Skin epidermis (tissue), 12 donors: ENCODE results near the gene PLCD4.

Source experiments
- H3K27ac ChIP-seq, 21 experiments: fragments of 200-600 bp; sonication (generic) in 11 of 21; one replicate each; pipeline ENCODE4 v1.5.0; 2020; ENCODE audit warnings: mild to moderate bottlenecking in 3 of 21, inconsistent platforms in 2 of 21, moderate library complexity in 2 of 21
- H3K4me3 ChIP-seq, 7 experiments: fragments of 200-600 bp; sonication (generic) in 2 of 7; one replicate each; pipeline ENCODE4 v1.5.0; 2020; ENCODE audit warnings: inconsistent platforms in 2 of 7, mild to moderate bottlenecking in 2 of 7, moderate library complexity in 1 of 7

The PLCD4 gene

GRCh38 chr2:218607436-218608115 lies at the start of gene PLCD4:
Gene PLCD4 (plus strand): TSS chr2:218607899. CDS start chr2:218615740, 7,841 bp downstream.
- Histone ChIP-seq H3K27ac (peak within 1 kb of the TSS in 13 of 21 experiments; percentile 0 to 54 (median 35)), H3K4me3 (peak within 1 kb of the TSS in 4 of 7 experiments; percentile 6 to 11 (median 8))

GRCh38 chr2:218557941-218558340 lies 49.8 kb upstream of the PLCD4 start:
- Histone ChIP-seq H3K4me3 (no peak overlapping the region), H3K27ac (no peak overlapping the region)

GRCh38 chr2:218558986-218559385 lies 48.7 kb upstream of the PLCD4 start:
- H3K4me3 ChIP-seq, result no peak overlapping the region
- no peak overlapping the region for H3K27ac ChIP-seq

- no peak overlapping the region for H3K4me3 ChIP-seq
- no peak overlapping the region for H3K27ac ChIP-seq
These were observed 43.6 kb upstream of the PLCD4 start for GRCh38 chr2:218564056-218564455.

GRCh38 chr2:218566296-218566695 lies 41.4 kb upstream of the PLCD4 start:
- no peak overlapping the region for H3K4me3 ChIP-seq
- peak overlapping the region in 1 of 21 experiments; percentile 98 for H3K27ac ChIP-seq

GRCh38 chr2:218567797-218568189 lies 39.9 kb upstream of the PLCD4 start:
- peak overlapping the region; percentile 53 to 91 (median 79) for H3K4me3 ChIP-seq
- H3K27ac ChIP-seq, result peak overlapping the region; percentile 68 to 98 (median 89)

- H3K4me3 ChIP-seq, result peak within 1 kb of the TSS; percentile 53 to 91 (median 79)
- peak within 1 kb of the TSS; percentile 68 to 98 (median 90) for H3K27ac ChIP-seq
These were observed 39.3 kb upstream of the PLCD4 start, which contains the start of the genes CNOT9 and USP37 for GRCh38 chr2:218568190-218569037. Gene CNOT9 (plus strand): TSS chr2:218568839. CDS start chr2:218568955, 116 bp downstream. Gene USP37 (minus strand): TSS chr2:218568351. CDS start chr2:218558653, 9,698 bp downstream.

- peak overlapping the region; percentile 65 to 98 (median 90) for H3K27ac ChIP-seq
- peak overlapping the region; percentile 53 to 91 (median 79) for H3K4me3 ChIP-seq
These were observed 38.7 kb upstream of the PLCD4 start for GRCh38 chr2:218569038-218569431.

- Histone ChIP-seq H3K4me3 (peak overlapping the region; percentile 53 to 91 (median 79)), H3K27ac (peak overlapping the region in 20 of 21 experiments; percentile 77 to 98 (median 90))
These were observed 37.8 kb upstream of the PLCD4 start for GRCh38 chr2:218569661-218570500.

- peak overlapping the region in 6 of 21 experiments; percentile 24 to 98 (median 93) for H3K27ac ChIP-seq
- H3K4me3 ChIP-seq, result no peak overlapping the region
These were observed 36.8 kb upstream of the PLCD4 start for GRCh38 chr2:218570850-218571249.

GRCh38 chr2:218576854-218577253 lies 30.8 kb upstream of the PLCD4 start:
- no peak overlapping the region for H3K27ac ChIP-seq

GRCh38 chr2:218577482-218578220 lies 30.0 kb upstream of the PLCD4 start:
- Histone ChIP-seq H3K4me3 (no peak overlapping the region), H3K27ac (no peak overlapping the region)

More at GRCh38 chr2:218576854-218577253, 30.8 kb upstream of the PLCD4 start:
- H3K4me3 ChIP-seq, result no peak overlapping the region

- H3K4me3 ChIP-seq, result no peak overlapping the region
- no peak overlapping the region for H3K27ac ChIP-seq
These were observed 29.3 kb upstream of the PLCD4 start for GRCh38 chr2:218578272-218578877.

GRCh38 chr2:218582076-218582475 lies 25.6 kb upstream of the PLCD4 start:
- Histone ChIP-seq H3K4me3 (no peak overlapping the region), H3K27ac (no peak overlapping the region)

GRCh38 chr2:218583983-218584850 lies 23.5 kb upstream of the PLCD4 start:
- Histone ChIP-seq H3K4me3 (no peak overlapping the region), H3K27ac (no peak overlapping the region)

- Histone ChIP-seq H3K27ac (no peak overlapping the region), H3K4me3 (no peak overlapping the region)
These were observed 22.2 kb upstream of the PLCD4 start for GRCh38 chr2:218585541-218585940.

GRCh38 chr2:218605432-218605831 lies 2.3 kb upstream of the PLCD4 start:
- no peak overlapping the region for H3K27ac ChIP-seq

More at GRCh38 chr2:218605432-218605831, 2.3 kb upstream of the PLCD4 start:
- no peak overlapping the region for H3K4me3 ChIP-seq
